Hypothalamus (tissue), 51 donors: ENCODE measurements around the gene DTNB.
"Not testable (repeated sequence)": the region's sequence is repeated elsewhere in the genome, so short reads cannot be mapped to it uniquely, and the experiment has no call there.

Source experiments
- DNase-seq, 51 donors: peaks; one replicate each; lab custom pipeline; 2025; lab: John Stamatoyannopoulos, UW

DTNB gene

GRCh38 chr2:25633801-25634200 lies 39.6 kb downstream of the DTNB start:
- DNase-seq = not testable (repeated sequence)

- DNase-seq = no peak
Observed at GRCh38 chr2:25632396-25632795, 41.0 kb downstream of the DTNB start.

GRCh38 chr2:25624635-25625034 lies 48.7 kb downstream of the DTNB start:
- no peak for DNase-seq

- DNase-seq = no peak
Observed at GRCh38 chr2:25623361-25623760, 50.0 kb downstream of the DTNB start.

- DNase-seq = no peak
Observed at GRCh38 chr2:25620711-25621110, 52.7 kb downstream of the DTNB start.

- DNase-seq = no peak
Observed at GRCh38 chr2:25620077-25620476, 53.3 kb downstream of the DTNB start.

GRCh38 chr2:25619185-25619584 lies 54.2 kb downstream of the DTNB start:
- DNase-seq = no peak

- DNase-seq = peak in 1 of 51 donors; percentile 31
Observed at GRCh38 chr2:25618676-25619075, 54.7 kb downstream of the DTNB start.

- no peak for DNase-seq
Observed at GRCh38 chr2:25617948-25618646, 55.3 kb downstream of the DTNB start.

- no peak for DNase-seq
Observed at GRCh38 chr2:25615920-25616319, 57.5 kb downstream of the DTNB start.

GRCh38 chr2:25615386-25615785 lies 58.0 kb downstream of the DTNB start:
- no peak for DNase-seq

GRCh38 chr2:25614711-25615110 lies 58.7 kb downstream of the DTNB start:
- DNase-seq = no peak

GRCh38 chr2:25608718-25609117 lies 64.7 kb downstream of the DTNB start:
- DNase-seq = no peak

GRCh38 chr2:25606892-25607291 lies 66.5 kb downstream of the DTNB start:
- DNase-seq = peak in 1 of 51 donors; percentile 24

- no peak for DNase-seq
Observed at GRCh38 chr2:25602333-25602723, 71.0 kb downstream of the DTNB start.

- not testable (repeated sequence) for DNase-seq
Observed at GRCh38 chr2:25601711-25602332, 71.6 kb downstream of the DTNB start.

- DNase-seq = peak in 25 of 51 donors; percentile 8 to 77 (median 44)
Observed at GRCh38 chr2:25598911-25599310, 74.5 kb downstream of the DTNB start.

GRCh38 chr2:25598332-25598731 lies 75.0 kb downstream of the DTNB start:
- DNase-seq = no peak

GRCh38 chr2:25597881-25598280 lies 75.5 kb downstream of the DTNB start:
- peak in 1 of 51 donors; percentile 43 for DNase-seq

GRCh38 chr2:25596516-25597244 lies 76.7 kb downstream of the DTNB start:
- DNase-seq = no peak

- peak in 1 of 51 donors; percentile 37 for DNase-seq
Observed at GRCh38 chr2:25595393-25595792, 78.0 kb downstream of the DTNB start.

- peak in 1 of 51 donors; percentile 14 for DNase-seq
Observed at GRCh38 chr2:25594991-25595390, 78.4 kb downstream of the DTNB start.
